Measurements from ENCODE around the gene HOXA2. TPM values are rescaled to one million over a fixed set of nuclear protein-coding genes. Genes with fewer than 3 reads are reported as not detected.

The HOXA2 gene
- total and polyA plus RNA-seq, 2 of the 13 experiments (the other 11 are each of a cell fraction or from before 2014, with no cell fraction given), result 0.22 to 0.29 TPM

GRCh38 chr7:27150568-27151340, 48.3 kb upstream of the HOXA2 start (continued):
- peak; percentile 46; the same call in 1 of the 2 replicates for TF ChIP-seq IRF2 (CRISPR knock-in tag; IDR thresholded peaks at IDR 0.05)
- peak; percentile 76 for TF ChIP-seq REPIN1 (CRISPR knock-in tag; IDR thresholded peaks at IDR 0.05; ENCODE audit: borderline replicate concordance, low read depth)
- no peak; the same call in 1 of the 2 replicates for TF ChIP-seq ZBTB4 (CRISPR knock-in tag; IDR thresholded peaks at IDR 0.05; ENCODE audit: borderline replicate concordance)
- peak; percentile 90 for TF ChIP-seq CTCF (CRISPR knock-in tag; IDR thresholded peaks at IDR 0.05)
- peak; percentile 76 for TF ChIP-seq SKI (IDR thresholded peaks at IDR 0.05; ENCODE audit: partially characterized antibody)
- TF ChIP-seq HOXA9 (CRISPR knock-in tag; IDR thresholded peaks at IDR 0.05; ENCODE audit: borderline replicate concordance), result 0 out of 2 replicates have a peak, but pooled peaks have one; percentile 49
- TF ChIP-seq POLR2AphosphoS5 (IDR thresholded peaks at IDR 0.05; ENCODE audit: low read depth, low read length), result 0 out of 2 replicates have a peak, but pooled peaks have one; percentile 16
- TF ChIP-seq ELF3 (CRISPR knock-in tag; IDR thresholded peaks at IDR 0.05), result 0 out of 2 replicates have a peak, but pooled peaks have one; percentile 19
- peak; percentile 70 for TF ChIP-seq SP4 (CRISPR knock-in tag; IDR thresholded peaks at IDR 0.05)
- peak; percentile 51; the same call in 1 of the 2 replicates for TF ChIP-seq SALL1 (CRISPR knock-in tag; IDR thresholded peaks at IDR 0.05)
- TF ChIP-seq THAP7 (CRISPR knock-in tag; IDR thresholded peaks at IDR 0.05), result 0 out of 2 replicates have a peak, but pooled peaks have one; percentile 43
- 0 out of 2 replicates have a peak, but pooled peaks have one; percentile 34 for TF ChIP-seq ZNF224 (CRISPR knock-in tag; IDR thresholded peaks at IDR 0.05)
- TF ChIP-seq IKZF5 (CRISPR knock-in tag; IDR thresholded peaks at IDR 0.05), result peak; percentile 49; the same call in 1 of the 2 replicates
- peak; percentile 48; the same call in 1 of the 2 replicates for TF ChIP-seq KDM3A (CRISPR knock-in tag; IDR thresholded peaks at IDR 0.05; ENCODE audit: low read depth)

All from HepG2 (cell line).